Measurements from ENCODE around the gene POLR2L.

DNA sequence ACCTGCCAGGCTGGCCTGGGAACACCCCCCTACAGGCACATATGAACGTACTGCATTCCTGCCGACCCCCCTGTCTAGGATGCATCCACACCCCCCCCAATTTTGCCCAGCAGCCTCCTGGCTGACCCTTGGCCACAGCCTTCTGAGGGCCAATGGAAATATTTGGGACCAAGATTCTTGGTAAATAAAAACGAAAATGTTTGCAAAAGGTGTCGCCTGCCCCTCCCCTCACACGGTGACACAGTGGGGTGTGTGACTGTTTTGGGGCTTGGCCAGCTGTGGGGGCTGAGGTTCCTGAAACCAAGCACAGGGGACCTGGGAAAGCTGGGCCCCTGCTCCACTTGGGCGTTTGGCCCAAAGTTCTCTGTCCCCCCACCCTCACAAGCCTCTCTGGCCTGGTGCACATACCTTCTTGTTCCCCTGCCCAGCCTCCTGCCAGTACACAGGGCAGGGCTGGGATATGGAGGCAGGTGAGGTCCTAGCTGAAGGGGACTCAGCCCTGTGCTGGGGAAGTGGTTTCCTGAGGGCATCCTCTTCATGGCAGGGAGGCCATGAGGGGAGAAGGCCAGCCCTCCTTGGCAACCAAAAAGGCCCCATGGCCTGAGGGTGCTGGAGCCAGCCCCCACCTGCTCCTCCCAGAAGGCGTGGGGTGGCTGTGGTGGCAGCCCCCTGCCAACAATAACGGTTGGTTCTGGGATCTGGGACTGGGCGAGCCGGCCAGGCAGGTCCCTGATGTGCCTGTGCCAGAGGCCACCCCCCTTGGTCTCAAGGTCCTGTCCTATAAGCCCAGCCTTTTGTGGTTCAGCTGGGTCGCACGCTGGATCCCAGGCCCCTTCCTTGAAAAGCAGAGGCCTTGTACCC lies 16.7 kb downstream of the POLR2L start:
- TF ChIP-seq, protein P1, sequence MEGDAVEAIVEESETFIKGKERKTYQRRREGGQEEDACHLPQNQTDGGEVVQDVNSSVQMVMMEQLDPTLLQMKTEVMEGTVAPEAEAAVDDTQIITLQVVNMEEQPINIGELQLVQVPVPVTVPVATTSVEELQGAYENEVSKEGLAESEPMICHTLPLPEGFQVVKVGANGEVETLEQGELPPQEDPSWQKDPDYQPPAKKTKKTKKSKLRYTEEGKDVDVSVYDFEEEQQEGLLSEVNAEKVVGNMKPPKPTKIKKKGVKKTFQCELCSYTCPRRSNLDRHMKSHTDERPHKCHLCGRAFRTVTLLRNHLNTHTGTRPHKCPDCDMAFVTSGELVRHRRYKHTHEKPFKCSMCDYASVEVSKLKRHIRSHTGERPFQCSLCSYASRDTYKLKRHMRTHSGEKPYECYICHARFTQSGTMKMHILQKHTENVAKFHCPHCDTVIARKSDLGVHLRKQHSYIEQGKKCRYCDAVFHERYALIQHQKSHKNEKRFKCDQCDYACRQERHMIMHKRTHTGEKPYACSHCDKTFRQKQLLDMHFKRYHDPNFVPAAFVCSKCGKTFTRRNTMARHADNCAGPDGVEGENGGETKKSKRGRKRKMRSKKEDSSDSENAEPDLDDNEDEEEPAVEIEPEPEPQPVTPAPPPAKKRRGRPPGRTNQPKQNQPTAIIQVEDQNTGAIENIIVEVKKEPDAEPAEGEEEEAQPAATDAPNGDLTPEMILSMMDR (IDR thresholded peaks at IDR 0.05): no peak
- no peak for TF ChIP-seq POLR2A (IDR thresholded peaks at IDR 0.05)

Measured in adrenal gland (tissue), 5 donors.